GM21528 (cell line): ENCODE data around the gene LRP1.

Experiments used
- ATAC-seq: cut with Tn5 transposase; IDR thresholded peaks from one replicate; pipeline ENCODE4 v1.9.1; 2021; ENCODE audit warnings: mild to moderate bottlenecking, moderate library complexity; ENCODE audit not compliant: unreplicated experiment, low FRiP score

LRP1 gene

DNA sequence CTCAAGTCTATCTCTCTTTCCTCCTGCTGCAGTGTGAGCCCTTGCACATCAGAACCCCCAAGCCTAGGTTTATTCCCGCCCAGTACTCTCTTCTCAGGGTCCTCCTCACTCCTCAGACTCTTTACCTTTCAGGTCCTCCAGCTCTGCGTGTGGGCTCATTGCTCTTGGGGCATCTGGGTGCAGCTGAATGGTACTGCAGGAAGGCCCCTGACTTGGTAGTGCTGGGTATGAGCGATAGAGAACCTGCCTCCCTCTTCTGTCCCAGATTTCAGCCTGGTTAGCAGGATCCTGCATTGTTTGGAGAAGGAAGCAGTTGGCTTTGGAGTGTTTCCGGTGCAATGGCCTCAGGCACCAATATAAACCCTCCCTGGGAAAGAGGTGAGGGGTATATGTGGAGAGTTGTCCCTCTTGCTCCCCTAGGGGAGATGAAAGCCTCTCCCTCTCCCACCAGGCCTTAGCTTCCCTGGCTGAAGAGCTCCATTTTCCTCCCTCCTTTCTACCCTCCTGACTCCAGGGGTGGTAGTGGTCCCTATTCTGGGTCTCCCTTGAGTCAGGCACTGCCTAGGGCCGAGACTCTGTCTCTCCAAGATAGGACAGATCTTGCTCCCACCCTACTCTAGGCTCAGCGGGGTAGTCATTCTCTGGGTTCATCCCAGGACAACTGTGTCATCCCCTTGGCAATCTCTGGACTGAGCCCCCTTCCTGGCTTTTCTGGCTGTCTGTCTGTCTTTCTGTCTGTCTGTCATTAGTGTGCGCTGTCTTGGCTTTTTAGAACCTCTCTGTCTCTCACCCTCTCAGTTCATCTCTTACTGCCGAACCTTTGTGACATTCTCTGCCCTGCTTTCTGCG, 3.8 kb downstream of the LRP1 start:
- no peak for ATAC-seq

GRCh38 chr12:57133013-57133569, 4.8 kb downstream of the LRP1 start:
- ATAC-seq: no peak

- no peak for ATAC-seq
These were observed 5.6 kb downstream of the LRP1 start for GRCh38 chr12:57133916-57134315.

GRCh38 chr12:57134949-57135348, 6.7 kb downstream of the LRP1 start:
- ATAC-seq: no peak

- no peak for ATAC-seq
These were observed 7.4 kb downstream of the LRP1 start for GRCh38 chr12:57135527-57136326.

DNA sequence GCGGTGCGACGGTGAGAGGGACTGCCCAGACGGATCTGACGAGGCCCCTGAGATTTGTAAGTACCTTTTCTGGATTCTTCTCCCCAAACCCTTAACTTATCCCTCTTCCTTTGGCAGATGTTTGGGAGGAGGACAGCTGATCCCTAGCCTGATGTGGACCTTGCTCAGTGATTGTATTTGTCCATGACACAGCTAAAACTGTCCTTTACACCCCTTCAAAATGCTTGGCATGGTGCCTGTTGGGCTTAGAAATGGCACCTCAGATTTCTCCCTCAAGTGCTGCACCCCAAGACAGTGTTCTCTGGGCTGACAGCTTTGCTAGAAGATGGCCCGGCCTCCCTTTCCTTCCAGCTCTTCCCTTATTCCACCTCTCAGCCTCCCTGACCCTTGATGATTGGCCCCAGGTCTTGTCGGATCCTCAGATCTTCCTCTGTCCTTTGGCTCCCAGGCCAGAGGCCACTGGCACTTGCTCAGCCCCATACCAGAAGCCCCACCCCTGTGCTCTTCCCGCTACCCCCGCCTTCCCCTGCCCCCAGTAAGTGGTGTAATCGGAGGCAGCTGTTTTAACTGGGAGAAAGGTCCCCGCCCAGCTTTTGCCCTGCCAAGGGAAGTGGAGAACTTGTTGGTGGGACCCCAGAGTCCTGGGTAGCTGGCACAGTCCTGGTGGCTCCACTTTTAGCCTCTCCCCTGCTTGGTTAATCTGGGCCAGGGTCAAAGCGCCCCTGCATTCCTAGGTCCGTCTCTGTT, 10.4 kb downstream of the LRP1 start:
- ATAC-seq: no peak

- ATAC-seq: no peak
These were observed 11.7 kb downstream of the LRP1 start for GRCh38 chr12:57139796-57140649.

GRCh38 chr12:57141249-57141648, 13.0 kb downstream of the LRP1 start:
- ATAC-seq: no peak

DNA sequence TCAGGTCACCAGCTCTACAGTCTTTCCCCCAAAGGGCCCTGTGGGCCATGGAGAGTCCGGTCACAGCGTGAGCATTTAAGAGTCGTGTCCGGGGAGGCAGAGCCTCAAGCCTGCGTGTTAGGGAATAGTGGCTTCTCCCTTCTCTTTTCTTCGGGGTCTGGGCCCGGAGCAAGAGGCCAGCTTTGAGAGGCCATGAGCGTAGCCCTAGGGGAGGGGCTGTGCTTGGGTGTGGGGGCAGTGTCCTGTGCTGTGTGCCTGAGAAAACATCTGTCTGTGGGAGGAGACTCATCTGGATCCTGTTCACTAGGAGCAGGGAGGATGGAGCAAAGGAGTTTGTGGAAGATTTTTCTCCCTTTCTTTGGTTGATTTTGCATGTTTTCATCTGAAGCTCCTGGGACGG, 13.8 kb downstream of the LRP1 start:
- ATAC-seq: no peak

DNA sequence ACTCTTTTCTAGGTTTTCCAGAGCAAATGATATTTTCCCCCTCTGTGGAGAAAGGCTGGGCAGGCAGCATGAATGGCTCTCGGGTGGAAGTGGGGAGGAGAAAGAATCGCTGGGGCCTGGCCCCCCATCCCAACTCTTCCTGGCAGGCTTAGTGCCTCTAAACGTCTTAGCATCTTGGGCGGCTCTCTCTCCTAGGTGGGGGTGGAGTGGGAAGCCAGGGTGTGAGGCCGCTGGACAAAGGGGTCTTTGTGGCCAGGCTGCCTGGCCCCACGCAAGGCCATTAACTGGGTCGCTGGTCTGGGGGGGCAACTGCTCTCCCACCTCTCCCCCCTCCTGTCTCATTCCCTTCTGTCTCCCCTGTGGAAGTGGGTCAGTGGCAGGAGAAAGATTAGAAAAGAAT, 14.4 kb downstream of the LRP1 start:
- ATAC-seq: no peak

DNA sequence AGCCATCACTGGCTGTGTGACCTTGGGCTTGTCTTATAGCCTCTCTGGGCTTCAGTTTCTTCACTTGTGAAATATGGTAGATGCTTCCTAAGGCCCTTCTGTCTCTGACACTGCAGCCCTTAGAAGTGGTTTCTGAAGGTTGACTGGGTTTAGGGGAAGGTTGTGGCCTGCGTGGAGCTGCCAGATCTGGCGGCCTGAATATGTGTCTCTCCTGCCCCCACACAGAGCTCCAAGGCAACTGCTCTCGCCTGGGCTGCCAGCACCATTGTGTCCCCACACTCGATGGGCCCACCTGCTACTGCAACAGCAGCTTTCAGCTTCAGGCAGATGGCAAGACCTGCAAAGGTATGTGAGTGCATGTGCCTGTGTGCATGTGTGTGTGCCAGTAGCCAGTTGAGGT, 15.2 kb downstream of the LRP1 start:
- ATAC-seq: no peak

DNA sequence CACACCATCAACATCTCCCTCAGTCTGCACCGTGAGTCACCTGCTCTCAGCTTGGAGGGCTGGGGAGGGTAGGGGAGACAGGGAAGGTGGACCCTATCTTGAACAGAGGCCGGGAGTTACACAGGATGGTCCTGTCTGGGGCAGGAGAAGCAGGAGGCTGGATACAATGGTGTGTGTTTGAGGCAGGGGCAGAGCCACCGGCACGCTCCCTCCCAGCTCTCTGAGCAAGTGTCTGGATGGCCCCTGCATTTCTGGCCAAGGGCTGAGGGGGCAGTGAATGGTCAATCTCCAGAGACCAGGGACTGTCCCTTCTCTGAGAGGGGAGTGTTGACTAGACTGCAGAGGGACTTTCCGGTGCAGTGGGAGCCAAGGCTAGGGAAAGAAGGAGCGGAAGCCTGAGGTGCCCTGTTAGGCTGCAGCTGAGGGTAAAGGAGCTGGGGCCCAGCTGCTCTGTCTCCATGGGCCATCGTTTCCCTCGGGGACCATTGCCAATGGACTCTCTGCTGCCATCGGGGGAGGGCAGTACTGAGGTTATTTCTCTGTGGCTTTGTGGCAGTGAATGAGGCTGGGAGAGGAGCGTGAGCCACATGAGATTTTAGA, 17.3 kb downstream of the LRP1 start:
- ATAC-seq: no peak

- no peak for ATAC-seq
These were observed 17.8 kb downstream of the LRP1 start for GRCh38 chr12:57146092-57146491.

- ATAC-seq: no peak
These were observed 19.0 kb downstream of the LRP1 start, which contains the start of gene LRP1-AS for GRCh38 chr12:57146961-57147944. TSS of gene LRP1-AS (minus strand) at chr12:57147619.

DNA sequence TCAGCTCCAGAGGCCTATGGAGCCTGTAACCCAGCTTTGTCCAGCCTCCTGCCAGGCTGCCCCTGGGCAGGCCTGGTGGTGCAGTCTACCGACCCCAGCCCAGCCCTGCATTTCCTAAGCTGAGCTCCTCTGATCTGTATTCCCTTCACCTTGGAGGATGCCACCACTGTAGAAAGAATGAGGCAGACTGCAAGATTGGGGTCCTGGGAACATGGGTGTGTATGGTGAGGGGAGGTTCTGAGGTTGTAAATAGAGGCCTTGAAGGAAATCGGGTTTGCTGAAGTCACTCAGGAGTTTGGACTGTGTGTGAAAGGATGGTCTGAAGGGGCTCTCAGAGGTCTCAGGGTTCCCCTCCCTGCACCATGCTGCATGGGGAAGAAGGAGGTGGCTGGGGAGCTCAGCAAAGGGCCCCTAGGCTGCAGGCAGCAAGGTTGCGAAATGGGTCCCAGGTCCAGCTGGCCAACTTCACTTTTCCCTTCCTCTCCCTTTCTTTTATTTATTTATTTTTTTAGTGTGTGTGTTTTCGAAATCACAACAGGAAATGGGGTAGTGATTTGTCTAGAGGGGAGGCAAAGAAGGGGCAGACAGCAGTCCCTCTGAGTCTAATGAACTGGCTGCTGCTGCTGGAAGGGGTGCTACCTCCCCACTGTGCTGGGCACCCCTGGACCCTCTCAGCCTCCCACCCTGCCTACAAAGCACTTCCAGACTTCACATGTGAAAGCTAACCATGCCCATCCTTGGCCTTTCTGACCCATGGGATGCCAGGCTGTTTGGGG, 20.4 kb downstream of the LRP1 start:
- ATAC-seq: no peak

DNA sequence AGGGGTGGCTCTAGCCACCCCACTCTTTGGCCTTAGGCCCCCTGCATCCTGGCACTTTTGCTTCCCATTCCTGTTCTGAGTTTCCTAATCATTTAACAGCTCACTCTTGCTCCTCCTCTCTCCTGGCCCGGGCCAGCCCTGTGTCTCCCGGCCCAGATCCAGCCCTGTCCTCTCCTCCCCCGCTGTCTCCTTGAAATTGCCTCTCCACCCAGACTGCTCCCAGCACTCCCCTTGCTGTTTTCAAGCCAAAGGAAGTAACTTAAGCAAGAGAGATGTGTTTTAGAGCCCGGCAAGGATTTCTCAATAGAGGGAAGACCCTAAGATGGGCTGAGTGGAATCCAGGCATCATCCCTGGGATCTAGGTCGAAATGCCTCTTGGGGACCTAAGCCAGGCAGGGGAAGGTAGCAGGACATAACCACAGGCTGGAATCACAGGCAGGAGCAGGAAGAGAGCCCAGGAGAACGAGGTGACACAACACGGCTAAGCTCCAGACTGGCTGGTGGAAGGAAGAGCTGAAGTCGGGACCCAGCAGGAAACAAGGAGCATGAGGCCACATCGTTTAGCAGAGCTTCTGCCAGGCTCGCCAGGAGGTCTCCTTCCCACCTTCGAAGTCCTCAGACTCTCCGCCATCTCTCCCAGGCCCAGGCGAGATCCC, 21.1 kb downstream of the LRP1 start:
- ATAC-seq: no peak

DNA sequence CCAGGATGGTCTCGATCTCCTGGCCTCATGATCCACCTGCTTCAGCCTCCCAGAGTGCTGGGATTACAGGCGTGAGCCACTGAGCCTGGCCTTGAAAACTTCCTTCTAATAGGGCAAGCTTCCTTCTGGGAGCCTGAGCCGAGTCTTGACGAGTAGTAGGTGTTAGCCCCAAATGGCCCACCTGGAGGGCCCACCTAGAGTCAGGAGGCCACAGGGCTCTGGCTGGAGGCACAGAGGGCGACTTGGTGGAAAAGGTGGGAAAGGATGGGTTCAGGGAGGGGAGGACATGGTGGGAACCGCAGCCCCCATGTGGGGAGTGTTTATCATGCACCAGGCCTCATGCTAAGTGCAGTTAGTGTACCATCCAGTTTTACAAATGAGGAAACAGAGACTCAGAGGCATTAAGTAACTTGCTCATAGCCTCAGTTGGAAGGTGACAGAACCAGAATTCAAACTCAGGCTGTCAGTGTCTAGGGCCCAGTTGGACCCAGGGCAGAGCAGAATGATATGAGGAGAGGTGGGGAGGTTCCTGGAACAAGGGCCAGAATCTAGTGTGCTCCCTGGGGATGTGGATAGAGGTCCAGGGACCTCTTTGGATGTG, 22.2 kb downstream of the LRP1 start:
- no peak for ATAC-seq
